Endothelial cell (in vitro differentiated cells): Measurements from ENCODE around the gene GAREM1. TPM values are rescaled to one million over a fixed set of nuclear protein-coding genes. Genes with fewer than 3 reads are reported as not detected.
"Not testable (repeated sequence)": the region's sequence is repeated elsewhere in the genome, so short reads cannot be mapped to it uniquely, and the experiment has no call there.

Source experiments
- DNase-seq: peaks from one replicate; pipeline ENCODE4 v3.0.0; 2021; ENCODE audit warnings: low spot score
- H3K27ac Mint-ChIP-seq: one replicate; pipeline ENCODE4 v1.8.0; 2021; ENCODE audit warnings: mixed read lengths, inconsistent platforms; ENCODE audit not compliant: unreplicated experiment
- H3K27me3 Mint-ChIP-seq: one replicate; pipeline ENCODE4 v1.8.0; 2021; ENCODE audit warnings: mild to moderate bottlenecking, moderate library complexity, mixed read lengths, inconsistent platforms; ENCODE audit not compliant: unreplicated experiment
- H3K36me3 Mint-ChIP-seq: one replicate; pipeline ENCODE4 v1.8.0; 2021; ENCODE audit warnings: mild to moderate bottlenecking, low read depth, mixed read lengths, inconsistent platforms; ENCODE audit not compliant: unreplicated experiment
- H3K4me1 Mint-ChIP-seq: one replicate; pipeline ENCODE4 v1.8.0; 2021; ENCODE audit warnings: mild to moderate bottlenecking, mixed read lengths, inconsistent platforms; ENCODE audit not compliant: unreplicated experiment
- H3K4me3 Mint-ChIP-seq: one replicate; pipeline ENCODE4 v1.8.0; 2021; ENCODE audit warnings: mild to moderate bottlenecking, mixed read lengths, inconsistent platforms; ENCODE audit not compliant: unreplicated experiment
- H3K9me3 Mint-ChIP-seq: one replicate; pipeline ENCODE4 v1.8.0; 2021; ENCODE audit warnings: mixed read lengths, inconsistent platforms; ENCODE audit not compliant: unreplicated experiment
- CTCF ChIP-seq: fragments of 200-600 bp; sonication (generic); IDR thresholded peaks from one replicate; pipeline ENCODE4 v1.5.0; 2021; ENCODE audit warnings: antibody characterized with exemption; ENCODE audit not compliant: unreplicated experiment
- total RNA-seq: library from RNA; stranded (reverse); fragmentation: NEBNext Ultra II Directional; extraction: Animal tissue kit (Norgen Biotek cat#: 25700); gene quantifications from one replicate; pipeline ENCODE4 v1.2.1, GENCODE V29; 2021; ENCODE audit not compliant: unreplicated experiment

Gene GAREM1
- total RNA-seq, 1 donor from 2014 or later, result 1.2 TPM

- no peak for TF ChIP-seq CTCF
- no peaks in the 10 kb centered on the region for H3K9me3 Mint-ChIP-seq
- H3K36me3 Mint-ChIP-seq, result no peaks in the 10 kb centered on the region
- peaks cover 4% of the 10 kb centered on the region for H3K27me3 Mint-ChIP-seq
- H3K4me1 Mint-ChIP-seq, result no peaks in the 10 kb centered on the region
- no peak overlapping the region for H3K27ac Mint-ChIP-seq
- no peak overlapping the region for H3K4me3 Mint-ChIP-seq
- DNase-seq, result no peak
Observed at GRCh38 chr18:32242395-32242794, 228.3 kb downstream of the GAREM1 start.

- H3K27me3 Mint-ChIP-seq, result peaks cover 4% of the 10 kb centered on the region
- H3K36me3 Mint-ChIP-seq, result peaks cover 3% of the 10 kb centered on the region
- TF ChIP-seq CTCF, result no peak
- peaks cover 3% of the 10 kb centered on the region for H3K9me3 Mint-ChIP-seq
- H3K27ac Mint-ChIP-seq, result no peak overlapping the region
- no peak for DNase-seq
- H3K4me1 Mint-ChIP-seq, result no peaks in the 10 kb centered on the region
- H3K4me3 Mint-ChIP-seq, result no peak overlapping the region
Observed at GRCh38 chr18:32238635-32239268, 231.9 kb downstream of the GAREM1 start.

GRCh38 chr18:32237049-32237448 is 233.6 kb downstream of the GAREM1 start:
- peaks cover 4% of the 10 kb centered on the region for H3K36me3 Mint-ChIP-seq
- H3K4me1 Mint-ChIP-seq, result no peaks in the 10 kb centered on the region
- H3K27ac Mint-ChIP-seq, result no peak overlapping the region
- no peak for TF ChIP-seq CTCF
- DNase-seq, result no peak
- peaks cover 5% of the 10 kb centered on the region for H3K9me3 Mint-ChIP-seq
- H3K4me3 Mint-ChIP-seq, result no peak overlapping the region
- H3K27me3 Mint-ChIP-seq, result no peaks in the 10 kb centered on the region

GRCh38 chr18:32233348-32233747 is 237.3 kb downstream of the GAREM1 start:
- not testable (repeated sequence) for H3K4me3 Mint-ChIP-seq, H3K27me3 Mint-ChIP-seq, H3K4me1 Mint-ChIP-seq, H3K27ac Mint-ChIP-seq, H3K9me3 Mint-ChIP-seq, H3K36me3 Mint-ChIP-seq, DNase-seq

- TF ChIP-seq CTCF, result no peak
- Mint-ChIP-seq H3K27me3 (peaks cover 2% of the 10 kb centered on the region), H3K9me3 (no peaks in the 10 kb centered on the region), H3K4me3 (no peak overlapping the region), H3K36me3 (no peaks in the 10 kb centered on the region), H3K27ac (no peak overlapping the region), H3K4me1 (no peaks in the 10 kb centered on the region)
- DNase-seq, result no peak
Observed at GRCh38 chr18:32219431-32220018, 251.2 kb downstream of the GAREM1 start.
